Rectal smooth muscle tissue (tissue), 1 donor: ENCODE results near the gene AP1B1.

ENCODE experiments used
- H3K27ac ChIP-seq: one replicate; pipeline ENCODE4 v1.7.0; 2013; ENCODE audit warnings: low read depth, low read length, inconsistent platforms
- H3K27me3 ChIP-seq: one replicate; pipeline ENCODE4 v1.7.0; 2013; ENCODE audit warnings: low read length; ENCODE audit not compliant: control insufficient read depth, insufficient read depth
- H3K36me3 ChIP-seq: one replicate; pipeline ENCODE4 v1.7.0; 2013; ENCODE audit warnings: low read length; ENCODE audit not compliant: control insufficient read depth, insufficient read depth
- H3K4me1 ChIP-seq: one replicate; pipeline ENCODE4 v1.7.0; 2013; ENCODE audit warnings: low read length; ENCODE audit not compliant: control insufficient read depth, insufficient read depth
- H3K4me3 ChIP-seq: one replicate; pipeline ENCODE4 v1.7.0; 2013; ENCODE audit warnings: low read length
- H3K9ac ChIP-seq: one replicate; pipeline ENCODE4 v1.7.0; 2013; ENCODE audit warnings: low read length

The AP1B1 gene

DNA sequence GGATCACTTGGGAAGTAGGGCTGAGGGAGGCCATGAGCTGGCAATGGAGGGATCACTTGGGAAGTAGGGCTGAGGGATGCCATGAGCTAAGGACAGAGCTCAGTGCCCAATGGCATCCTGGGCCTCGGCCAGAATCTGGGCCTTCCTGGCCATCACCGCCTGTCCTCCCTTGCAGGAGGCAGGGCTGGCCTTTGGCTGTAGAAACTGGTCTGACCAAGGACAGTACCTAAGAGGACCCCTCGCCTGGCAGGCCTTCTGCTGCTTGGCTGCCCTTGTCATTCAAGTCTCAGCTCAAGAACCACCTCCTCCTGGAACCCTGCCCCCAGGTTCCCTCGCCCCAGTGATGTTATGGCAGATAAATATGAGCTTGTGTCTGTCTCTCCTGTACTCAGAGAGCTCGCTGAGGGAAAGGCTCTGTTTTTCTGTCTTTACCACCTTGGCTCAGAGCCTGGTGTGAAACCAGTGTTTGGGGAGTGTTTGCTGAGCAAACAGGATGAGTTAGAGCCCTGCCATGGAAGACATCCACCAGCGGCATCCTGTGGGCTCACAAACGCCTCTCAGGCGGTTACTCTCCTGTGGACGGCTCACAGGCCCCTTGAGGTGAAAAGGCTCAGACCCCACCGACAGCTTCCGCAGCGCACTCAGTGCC lies 53.5 kb downstream of the AP1B1 start:
- H3K27ac ChIP-seq = no peak overlapping the region
- H3K4me1 ChIP-seq = no peaks in the 10 kb centered on the region
- H3K4me3 ChIP-seq = no peak overlapping the region
- no peaks in the 10 kb centered on the region for H3K27me3 ChIP-seq
- no peak overlapping the region for H3K9ac ChIP-seq
- H3K36me3 ChIP-seq = peaks cover 43% of the 10 kb centered on the region

DNA sequence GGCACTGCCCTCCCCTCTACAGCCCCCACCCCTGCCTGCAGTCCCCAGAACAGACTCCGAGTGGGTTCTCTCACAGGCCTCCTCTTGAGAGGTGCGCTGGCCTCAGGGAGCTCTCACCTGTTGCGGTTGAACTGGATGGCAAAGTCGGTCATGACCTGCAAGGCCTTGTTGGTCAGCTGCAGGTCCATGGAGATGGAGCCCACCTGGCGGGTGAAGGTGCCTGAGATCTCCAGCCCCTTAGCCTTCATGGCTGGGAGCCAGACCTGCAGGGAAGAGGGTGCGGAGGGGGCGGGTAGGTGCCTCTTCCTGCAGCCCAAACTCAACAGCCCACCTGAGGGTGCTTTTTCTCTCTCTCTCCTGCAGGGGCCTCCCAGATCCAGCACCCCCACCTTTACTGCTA lies 54.2 kb downstream of the AP1B1 start:
- Histone ChIP-seq H3K4me3 (no peak overlapping the region), H3K36me3 (peaks cover 37% of the 10 kb centered on the region), H3K27ac (no peak overlapping the region), H3K4me1 (no peaks in the 10 kb centered on the region), H3K9ac (no peak overlapping the region), H3K27me3 (no peaks in the 10 kb centered on the region)

- Histone ChIP-seq H3K4me3 (no peak overlapping the region), H3K27ac (no peak overlapping the region), H3K36me3 (peaks cover 34% of the 10 kb centered on the region), H3K4me1 (no peaks in the 10 kb centered on the region), H3K27me3 (no peaks in the 10 kb centered on the region), H3K9ac (no peak overlapping the region)
These were observed 55.4 kb downstream of the AP1B1 start for GRCh38 chr22:29332886-29333496.

- Histone ChIP-seq H3K4me3 (no peak overlapping the region), H3K36me3 (peaks cover 34% of the 10 kb centered on the region), H3K27me3 (no peaks in the 10 kb centered on the region), H3K4me1 (no peaks in the 10 kb centered on the region), H3K27ac (no peak overlapping the region), H3K9ac (no peak overlapping the region)
These were observed 56.6 kb downstream of the AP1B1 start for GRCh38 chr22:29331658-29332300.

DNA sequence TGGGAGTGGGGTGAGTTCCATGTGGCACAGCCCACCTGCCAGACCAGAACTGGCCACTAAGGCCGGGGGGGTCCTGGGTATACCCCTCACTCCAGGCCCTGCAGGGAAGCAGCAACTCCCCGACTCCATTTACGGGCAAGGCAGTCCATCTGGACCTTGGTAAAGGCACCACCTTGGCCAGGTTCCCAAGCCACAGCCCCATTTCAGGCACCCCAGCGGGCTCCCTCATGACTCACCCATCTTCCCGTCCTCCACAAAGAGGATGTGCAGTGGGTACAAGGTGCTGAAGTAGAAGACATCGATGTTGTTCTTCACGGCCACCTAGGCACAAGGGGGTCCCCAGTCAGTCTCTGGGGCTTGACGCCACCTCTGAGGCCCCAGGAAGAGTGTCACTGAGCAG lies 57.2 kb downstream of the AP1B1 start:
- Histone ChIP-seq H3K9ac (no peak overlapping the region), H3K4me1 (no peaks in the 10 kb centered on the region), H3K27ac (no peak overlapping the region), H3K36me3 (peaks cover 33% of the 10 kb centered on the region), H3K4me3 (no peak overlapping the region), H3K27me3 (no peaks in the 10 kb centered on the region)

DNA sequence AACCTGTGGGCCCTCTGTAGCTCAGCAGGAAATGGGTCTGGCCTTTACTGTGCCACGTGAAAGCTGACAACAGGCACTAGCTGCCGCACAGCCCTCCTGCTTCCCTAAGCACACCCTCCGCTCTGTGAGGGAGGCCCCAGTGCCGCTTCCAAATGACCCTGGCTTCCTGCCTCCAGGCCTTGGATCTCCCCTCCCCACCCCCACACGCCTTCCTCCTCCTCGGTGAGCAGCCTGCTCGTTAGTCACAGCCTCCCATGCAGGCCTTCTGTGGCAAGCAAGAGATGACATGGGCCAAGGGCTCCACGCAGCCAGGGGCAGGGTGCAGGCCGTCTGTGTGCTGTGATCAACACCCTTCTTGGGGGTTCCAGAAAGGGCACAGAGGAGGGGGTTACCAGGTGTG lies 57.6 kb downstream of the AP1B1 start:
- H3K36me3 ChIP-seq = peaks cover 30% of the 10 kb centered on the region
- no peak overlapping the region for H3K4me3 ChIP-seq
- no peak overlapping the region for H3K9ac ChIP-seq
- H3K27ac ChIP-seq = no peak overlapping the region
- H3K4me1 ChIP-seq = no peaks in the 10 kb centered on the region
- no peaks in the 10 kb centered on the region for H3K27me3 ChIP-seq

DNA sequence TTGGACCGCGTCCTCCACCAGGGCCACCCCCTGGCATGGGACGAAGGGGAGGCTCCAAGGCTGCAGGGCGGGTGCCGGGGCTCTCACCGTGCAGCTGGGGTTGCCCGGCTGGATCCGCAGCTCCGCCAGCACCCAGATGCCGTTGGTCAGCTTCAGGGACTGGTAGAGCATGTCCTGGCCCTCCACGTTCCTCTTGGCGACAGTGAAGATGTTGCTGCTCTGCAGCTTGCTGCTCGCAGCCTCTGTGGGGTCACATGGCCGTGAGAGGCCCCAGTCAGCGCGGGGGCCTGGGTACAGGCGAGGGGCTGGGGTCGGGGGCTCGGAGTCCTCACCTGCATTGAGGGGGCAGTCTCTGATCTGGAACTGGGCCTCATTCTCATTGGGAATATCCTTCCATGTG lies 58.1 kb downstream of the AP1B1 start:
- H3K27me3 ChIP-seq = no peaks in the 10 kb centered on the region
- no peak overlapping the region for H3K4me3 ChIP-seq
- no peak overlapping the region for H3K9ac ChIP-seq
- no peak overlapping the region for H3K27ac ChIP-seq
- H3K4me1 ChIP-seq = no peaks in the 10 kb centered on the region
- H3K36me3 ChIP-seq = peaks cover 30% of the 10 kb centered on the region

DNA sequence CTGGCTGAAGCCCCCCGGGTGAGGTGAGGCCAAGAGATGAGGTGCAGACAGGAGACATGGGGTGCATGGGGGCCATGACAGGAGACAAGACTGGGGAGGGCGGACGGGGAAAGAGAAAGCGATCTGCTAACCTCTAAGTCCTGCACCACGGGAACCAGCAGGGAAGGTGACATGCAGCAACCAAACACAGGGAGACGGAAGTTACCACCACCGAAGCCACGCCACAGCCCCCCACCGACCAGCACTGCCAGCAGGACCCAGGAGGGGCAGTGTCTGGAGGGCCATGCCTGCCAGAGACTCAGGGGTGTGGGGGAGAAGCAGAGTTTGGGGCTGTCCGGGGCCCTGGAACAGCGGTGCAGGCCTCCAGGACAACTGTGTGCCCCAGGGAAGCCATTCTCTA lies 58.8 kb downstream of the AP1B1 start:
- peaks cover 30% of the 10 kb centered on the region for H3K36me3 ChIP-seq
- no peak overlapping the region for H3K9ac ChIP-seq
- H3K4me1 ChIP-seq = no peaks in the 10 kb centered on the region
- no peak overlapping the region for H3K4me3 ChIP-seq
- no peaks in the 10 kb centered on the region for H3K27me3 ChIP-seq
- H3K27ac ChIP-seq = no peak overlapping the region

DNA sequence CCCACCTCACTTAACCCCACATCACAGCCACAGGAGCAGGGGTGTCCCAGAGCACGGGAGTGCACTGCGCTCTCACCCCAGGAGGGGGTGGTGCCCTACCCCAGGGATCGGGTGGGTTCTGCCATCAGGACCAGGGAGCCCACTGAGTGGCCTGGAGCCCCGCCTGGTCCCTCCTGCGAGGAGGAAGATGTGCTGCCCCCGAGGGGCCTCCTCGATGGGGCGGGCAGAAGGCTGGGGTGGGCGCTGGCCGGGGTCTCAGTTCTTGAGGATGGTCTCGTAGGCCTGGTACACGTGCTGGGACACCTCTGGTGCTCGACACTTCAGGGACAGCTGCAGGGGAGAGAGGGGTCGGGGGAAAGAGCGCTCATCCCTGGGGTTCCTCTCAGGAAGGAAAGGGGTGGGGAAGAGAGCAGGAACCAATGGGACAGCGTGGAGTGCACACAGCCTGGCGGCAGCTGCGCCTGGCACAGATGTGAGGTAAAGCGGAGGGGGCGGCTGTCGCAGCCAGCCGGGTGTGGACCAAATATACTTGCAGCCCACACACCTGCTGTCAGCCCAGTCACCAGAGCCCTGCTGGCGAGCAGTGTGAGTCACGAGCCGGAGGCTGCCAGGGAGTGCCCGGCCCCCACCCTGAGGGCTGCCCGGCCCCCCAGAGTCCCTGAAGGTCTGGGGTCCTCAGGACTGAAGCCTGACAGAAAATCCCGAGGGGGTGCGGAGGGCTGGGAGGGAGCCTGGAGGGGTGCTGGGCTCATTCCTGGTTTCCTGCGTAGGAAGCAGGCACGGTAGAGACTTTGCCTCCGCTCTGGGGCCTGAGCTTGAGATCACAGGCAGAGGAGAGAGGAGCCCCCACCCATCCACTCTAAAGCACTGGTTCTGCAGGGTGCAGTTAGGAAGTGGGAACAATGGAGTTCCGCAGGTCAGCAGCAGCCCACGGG lies 59.5 kb downstream of the AP1B1 start:
- no peak overlapping the region for H3K27ac ChIP-seq
- H3K9ac ChIP-seq = no peak overlapping the region
- H3K36me3 ChIP-seq = peaks cover 27% of the 10 kb centered on the region
- H3K4me3 ChIP-seq = no peak overlapping the region
- no peaks in the 10 kb centered on the region for H3K27me3 ChIP-seq
- no peaks in the 10 kb centered on the region for H3K4me1 ChIP-seq

DNA sequence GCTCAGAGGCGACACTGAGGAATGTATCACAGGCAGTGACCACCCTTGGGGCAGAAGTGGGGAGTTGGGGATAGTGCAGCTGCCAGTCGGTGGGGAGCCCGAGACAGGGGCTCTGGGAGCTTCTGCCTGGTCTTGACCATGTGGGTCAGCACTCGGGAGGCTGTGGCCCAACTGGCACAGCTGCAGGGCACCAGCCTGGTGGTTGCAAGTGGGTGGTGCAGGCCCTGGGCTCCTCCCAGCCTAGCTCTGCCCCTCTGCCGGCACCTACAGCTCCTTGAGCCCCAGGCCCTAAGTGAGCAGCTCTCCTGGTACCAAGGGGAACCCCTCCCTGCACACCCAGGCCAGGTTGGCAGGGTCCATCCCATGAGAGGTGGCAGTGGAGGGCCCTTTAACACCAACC lies 60.3 kb downstream of the AP1B1 start:
- H3K36me3 ChIP-seq = peaks cover 27% of the 10 kb centered on the region

GRCh38 chr22:29327089-29327764 lies 61.1 kb downstream of the AP1B1 start:
- Histone ChIP-seq H3K9ac (no peak overlapping the region), H3K27me3 (no peaks in the 10 kb centered on the region), H3K36me3 (peaks cover 24% of the 10 kb centered on the region), H3K4me1 (no peaks in the 10 kb centered on the region), H3K27ac (no peak overlapping the region), H3K4me3 (no peak overlapping the region)

More for the DNA sequence above, 60.3 kb downstream of the AP1B1 start:
- H3K27ac ChIP-seq = no peak overlapping the region
- no peak overlapping the region for H3K9ac ChIP-seq
- no peaks in the 10 kb centered on the region for H3K27me3 ChIP-seq
- no peaks in the 10 kb centered on the region for H3K4me1 ChIP-seq
- no peak overlapping the region for H3K4me3 ChIP-seq

- H3K4me1 ChIP-seq = no peaks in the 10 kb centered on the region
- H3K4me3 ChIP-seq = no peak overlapping the region
- H3K27me3 ChIP-seq = no peaks in the 10 kb centered on the region
- H3K9ac ChIP-seq = no peak overlapping the region
- H3K36me3 ChIP-seq = peaks cover 17% of the 10 kb centered on the region
- no peak overlapping the region for H3K27ac ChIP-seq
These were observed 61.9 kb downstream of the AP1B1 start for GRCh38 chr22:29326481-29326880.
